HG03108 (cell line): ENCODE results near the gene FIZ1.

Experiments
- ATAC-seq: cut with Tn5 transposase; IDR thresholded peaks from one replicate; pipeline ENCODE4 v1.9.1; 2021; ENCODE audit warnings: moderate library complexity; ENCODE audit not compliant: unreplicated experiment

FIZ1 gene

GRCh38 chr19:55599468-55599841 is at the start of gene FIZ1:
Gene FIZ1, minus strand, starts transcription at chr19:55599517. Its CDS starts 1,652 bp downstream, at chr19:55597865.
- peak; percentile 47 for ATAC-seq

GRCh38 chr19:55648585-55649267 is 49.4 kb upstream of the FIZ1 start:
- ATAC-seq, result no peak

GRCh38 chr19:55647732-55648584 is 48.6 kb upstream of the FIZ1 start, which contains the start of gene CCDC106:
Gene CCDC106, plus strand, starts transcription at chr19:55648212. Its CDS starts 835 bp downstream, at chr19:55649047.
- ATAC-seq, result no peak

- no peak for ATAC-seq
Measured at GRCh38 chr19:55646889-55647731, 47.8 kb upstream of the FIZ1 start.

GRCh38 chr19:55645512-55645881 is 46.2 kb upstream of the FIZ1 start:
- ATAC-seq, result no peak

- no peak for ATAC-seq
Measured at GRCh38 chr19:55644842-55645511, 45.7 kb upstream of the FIZ1 start.

GRCh38 chr19:55644191-55644833 is 45.0 kb upstream of the FIZ1 start:
- ATAC-seq, result no peak

GRCh38 chr19:55643887-55644176 is 44.5 kb upstream of the FIZ1 start:
- ATAC-seq, result no peak

- ATAC-seq, result peak; percentile 24
Measured at GRCh38 chr19:55643003-55643886, 43.9 kb upstream of the FIZ1 start, which contains the start of gene ZNF581. Gene ZNF581, plus strand, starts transcription at chr19:55643649. Its CDS starts 923 bp downstream, at chr19:55644572.

GRCh38 chr19:55642153-55643002 is 43.1 kb upstream of the FIZ1 start:
- ATAC-seq, result peak; percentile 6

- ATAC-seq, result no peak
Measured at GRCh38 chr19:55641426-55642152, 42.3 kb upstream of the FIZ1 start.

- ATAC-seq, result no peak
Measured at GRCh38 chr19:55640577-55641425, 41.5 kb upstream of the FIZ1 start, which contains the start of gene ZNF580. Gene ZNF580, plus strand, starts transcription at chr19:55641002. Its CDS starts 1,507 bp downstream, at chr19:55642509.

GRCh38 chr19:55640043-55640576 is 40.8 kb upstream of the FIZ1 start:
- no peak for ATAC-seq

GRCh38 chr19:55638864-55639359 is 39.6 kb upstream of the FIZ1 start:
- no peak for ATAC-seq

- ATAC-seq, result no peak
Measured at GRCh38 chr19:55637534-55637933, 38.2 kb upstream of the FIZ1 start.

- no peak for ATAC-seq
Measured at GRCh38 chr19:55636723-55637122, 37.4 kb upstream of the FIZ1 start.
